Measurements from ENCODE around the gene ATN1. TPM values are rescaled to one million over a fixed set of nuclear protein-coding genes. Genes with fewer than 3 reads are reported as not detected.

The ATN1 gene
- total RNA-seq, 4 donors from 2014 or later: 49.0 to 136 (median 95.2) TPM

DNA sequence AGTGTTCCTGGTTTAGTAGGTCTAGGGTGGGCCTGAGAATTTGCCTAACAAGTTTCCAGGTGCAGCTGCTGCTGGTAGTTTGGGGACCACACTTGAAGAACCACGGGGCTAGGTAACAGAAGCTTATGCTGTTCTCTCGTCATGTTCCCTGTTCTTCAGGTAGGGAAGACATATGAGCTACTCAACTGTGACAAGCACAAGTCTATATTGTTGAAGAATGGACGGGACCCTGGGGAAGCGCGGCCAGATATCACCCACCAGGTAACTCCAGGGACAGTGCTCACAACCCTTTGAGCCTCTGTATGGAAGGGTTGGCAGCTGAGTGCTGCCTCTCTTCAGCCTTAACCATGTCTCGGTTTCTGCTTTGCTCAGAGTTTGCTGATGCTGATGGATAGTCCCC is 46.4 kb downstream of the ATN1 start:
- peaks cover 3 to 30% (median 17%) of the 10 kb centered on the region in 3 donors for H3K4me1 ChIP-seq
- no peak overlapping the region for H3K4me3 ChIP-seq
- peaks cover 0 to 56% of the 10 kb centered on the region in 2 donors for H3K36me3 ChIP-seq
- no peak for ATAC-seq
- no peaks in the 10 kb centered on the region for H3K27me3 ChIP-seq
- TF ChIP-seq, protein P1, sequence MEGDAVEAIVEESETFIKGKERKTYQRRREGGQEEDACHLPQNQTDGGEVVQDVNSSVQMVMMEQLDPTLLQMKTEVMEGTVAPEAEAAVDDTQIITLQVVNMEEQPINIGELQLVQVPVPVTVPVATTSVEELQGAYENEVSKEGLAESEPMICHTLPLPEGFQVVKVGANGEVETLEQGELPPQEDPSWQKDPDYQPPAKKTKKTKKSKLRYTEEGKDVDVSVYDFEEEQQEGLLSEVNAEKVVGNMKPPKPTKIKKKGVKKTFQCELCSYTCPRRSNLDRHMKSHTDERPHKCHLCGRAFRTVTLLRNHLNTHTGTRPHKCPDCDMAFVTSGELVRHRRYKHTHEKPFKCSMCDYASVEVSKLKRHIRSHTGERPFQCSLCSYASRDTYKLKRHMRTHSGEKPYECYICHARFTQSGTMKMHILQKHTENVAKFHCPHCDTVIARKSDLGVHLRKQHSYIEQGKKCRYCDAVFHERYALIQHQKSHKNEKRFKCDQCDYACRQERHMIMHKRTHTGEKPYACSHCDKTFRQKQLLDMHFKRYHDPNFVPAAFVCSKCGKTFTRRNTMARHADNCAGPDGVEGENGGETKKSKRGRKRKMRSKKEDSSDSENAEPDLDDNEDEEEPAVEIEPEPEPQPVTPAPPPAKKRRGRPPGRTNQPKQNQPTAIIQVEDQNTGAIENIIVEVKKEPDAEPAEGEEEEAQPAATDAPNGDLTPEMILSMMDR (IDR thresholded peaks at IDR 0.05): no peak
- TF ChIP-seq POLR2A (IDR thresholded peaks at IDR 0.05) (no peak), POLR2AphosphoS5 (IDR thresholded peaks at IDR 0.05) (no peak)
- H3K9me3 ChIP-seq: no peaks in the 10 kb centered on the region
- no peak overlapping the region for H3K27ac ChIP-seq
- WGBS, 2 donors (ENCODE audit: low coverage in 1 of 2): 93 to 100% methylated on average over 1 to 4 of the region's 6 CpGs

DNA sequence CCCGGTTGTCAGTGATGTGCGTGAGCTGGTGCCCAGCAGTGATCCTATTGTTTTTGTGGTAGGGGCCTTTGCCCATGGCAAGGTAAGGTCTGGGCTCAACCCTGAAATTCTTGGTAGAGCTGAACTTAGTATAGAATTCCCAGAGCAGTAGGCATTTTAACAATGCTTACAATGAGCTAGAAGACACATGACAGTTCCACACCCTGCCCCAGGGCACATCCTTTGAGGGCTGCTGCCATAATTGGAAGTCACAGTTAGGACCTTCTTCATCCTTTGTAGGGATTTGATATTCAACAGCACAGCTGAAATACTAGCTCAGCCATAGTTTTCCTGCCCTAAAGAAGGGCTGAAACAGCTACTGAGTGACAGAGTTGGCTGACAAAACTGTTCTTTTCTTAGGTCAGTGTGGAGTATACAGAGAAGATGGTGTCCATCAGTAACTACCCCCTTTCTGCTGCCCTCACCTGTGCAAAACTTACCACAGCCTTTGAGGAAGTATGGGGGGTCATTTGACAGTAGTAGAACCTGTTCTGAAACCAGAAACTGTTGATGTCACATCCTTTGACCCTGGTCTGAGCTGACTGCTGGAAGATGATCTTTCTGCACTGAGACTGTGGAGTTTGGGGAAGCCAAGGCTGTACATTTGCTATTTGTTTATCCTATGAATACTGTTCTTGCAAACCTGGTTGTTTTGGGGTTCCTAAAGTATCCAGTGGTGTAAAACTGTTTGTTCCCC is 47.7 kb downstream of the ATN1 start:
- Histone ChIP-seq H3K36me3 (peaks cover 0 to 68% of the 10 kb centered on the region in 2 donors), H3K4me3 (no peak overlapping the region), H3K27me3 (no peaks in the 10 kb centered on the region), H3K9me3 (no peaks in the 10 kb centered on the region), H3K27ac (no peak overlapping the region), H3K4me1 (peaks cover 0 to 20% (median 9%) of the 10 kb centered on the region in 3 donors)
- TF ChIP-seq EP300 (IDR thresholded peaks at IDR 0.05) (no peak), POLR2A (IDR thresholded peaks at IDR 0.05) (no peak), POLR2AphosphoS5 (IDR thresholded peaks at IDR 0.05) (no peak)
- TF ChIP-seq, protein P1 (IDR thresholded peaks at IDR 0.05): no peak
- WGBS, 2 donors (ENCODE audit: low coverage in 1 of 2): 82 to 85% methylated on average over 2 of the region's 2 CpGs
- ATAC-seq: no peak

GRCh38 chr12:6977653-6978052 is 49.9 kb downstream of the ATN1 start:
- Histone ChIP-seq H3K4me1 (peaks cover 0 to 4% (median 0%) of the 10 kb centered on the region in 3 donors), H3K27ac (no peak overlapping the region), H3K9me3 (no peaks in the 10 kb centered on the region), H3K4me3 (no peak overlapping the region), H3K36me3 (peaks cover 0 to 90% of the 10 kb centered on the region in 2 donors), H3K27me3 (no peaks in the 10 kb centered on the region)
- 68% methylated on average over 7 of the region's 10 CpGs; no CpG with 5 or more reads in 1 of the 2 donors for WGBS, 2 donors (ENCODE audit: low coverage in 1 of 2)
- TF ChIP-seq EP300 (IDR thresholded peaks at IDR 0.05) (no peak), POLR2AphosphoS5 (IDR thresholded peaks at IDR 0.05) (no peak), POLR2A (IDR thresholded peaks at IDR 0.05) (no peak)
- TF ChIP-seq, protein P1 (IDR thresholded peaks at IDR 0.05): no peak
- ATAC-seq: no peak

GRCh38 chr12:6978188-6978587 is 50.4 kb downstream of the ATN1 start:
- no peak for ATAC-seq
- TF ChIP-seq POLR2AphosphoS5 (IDR thresholded peaks at IDR 0.05) (no peak), POLR2A (IDR thresholded peaks at IDR 0.05) (no peak), EP300 (IDR thresholded peaks at IDR 0.05) (no peak)
- TF ChIP-seq, protein P1 (IDR thresholded peaks at IDR 0.05): no peak
- H3K27ac ChIP-seq: no peak overlapping the region
- H3K4me1 ChIP-seq: no peaks in the 10 kb centered on the region
- no peak overlapping the region for H3K4me3 ChIP-seq
- 85 to 90% methylated on average over 3 to 5 of the region's 6 CpGs for WGBS, 2 donors (ENCODE audit: low coverage in 1 of 2)
- H3K9me3 ChIP-seq: no peaks in the 10 kb centered on the region
- H3K27me3 ChIP-seq: no peaks in the 10 kb centered on the region
- H3K36me3 ChIP-seq: peaks cover 0 to 96% of the 10 kb centered on the region in 2 donors

- no peaks in the 10 kb centered on the region for H3K4me1 ChIP-seq
- no peaks in the 10 kb centered on the region for H3K27me3 ChIP-seq
- H3K36me3 ChIP-seq: peaks cover 0 to 99% of the 10 kb centered on the region in 2 donors
- H3K27ac ChIP-seq: no peak overlapping the region
- ATAC-seq: no peak
- no peaks in the 10 kb centered on the region for H3K9me3 ChIP-seq
- no peak for TF ChIP-seq POLR2A (IDR thresholded peaks at IDR 0.05)
- TF ChIP-seq, protein P1 (IDR thresholded peaks at IDR 0.05): no peak
- no peak for TF ChIP-seq EP300 (IDR thresholded peaks at IDR 0.05)
- TF ChIP-seq POLR2AphosphoS5 (IDR thresholded peaks at IDR 0.05): no peak
- H3K4me3 ChIP-seq: no peak overlapping the region
- WGBS, 2 donors (ENCODE audit: low coverage in 1 of 2): 60 to 75% methylated on average over 2 of the region's 3 CpGs
Measured at GRCh38 chr12:6978611-6979011, 50.9 kb downstream of the ATN1 start.
